Activated CD4-positive, CD25-positive, alpha-beta regulatory T cell treated with anti-CD3 and anti-CD28 coated beads, Interleukin-2, amount 50 U/mL, for 72 hours (primary cell): ENCODE data around the gene KLK7.
A peak's percentile ranks its signal among the peaks of the same experiment; 100 is the strongest.

Experiments used
- DNase-seq: peaks from one replicate; pipeline ENCODE4 v3.0.0; 2021

Gene KLK7

DNA sequence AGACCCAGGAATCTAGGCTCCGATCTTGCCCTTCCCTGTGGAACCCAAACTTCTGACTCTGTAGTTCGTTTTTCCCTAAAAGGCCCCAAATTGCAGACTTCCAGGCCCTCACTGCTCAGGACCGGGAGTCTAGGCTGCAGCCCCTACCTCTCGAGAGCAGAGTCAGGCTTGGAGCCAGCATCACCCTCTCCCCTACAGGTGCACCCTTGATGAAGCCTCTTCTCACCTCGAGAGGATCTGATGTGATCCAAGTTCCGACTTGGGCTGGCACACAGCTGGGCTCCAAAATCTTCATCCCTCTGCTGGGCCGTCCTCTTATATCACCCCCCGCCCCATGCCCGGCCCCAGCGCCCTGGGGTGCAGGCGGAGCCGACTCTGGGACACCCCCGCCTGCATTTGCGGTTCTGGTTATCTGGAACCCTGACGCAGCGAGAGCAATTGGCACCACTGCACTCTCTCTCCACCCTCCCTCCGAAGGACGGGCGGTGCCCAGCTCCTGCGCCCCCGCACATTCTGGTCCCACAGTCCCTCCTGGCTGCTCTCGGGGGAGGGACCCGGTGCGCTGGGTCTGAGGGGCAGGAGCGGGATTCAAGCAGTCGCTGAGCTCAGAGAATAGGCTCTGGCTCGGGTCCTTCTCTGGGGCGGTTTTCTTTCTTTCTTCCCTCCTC, at the start of gene KLK7:
KLK7 (minus strand) TSS at position 293 of the 668 bp plus-strand sequence. CDS start 1,518 bp downstream, outside the sequence.
- DNase-seq = no peak

- DNase-seq = no peak
These were observed 48.1 kb upstream of the KLK7 start for GRCh38 chr19:51031880-51032225.

DNA sequence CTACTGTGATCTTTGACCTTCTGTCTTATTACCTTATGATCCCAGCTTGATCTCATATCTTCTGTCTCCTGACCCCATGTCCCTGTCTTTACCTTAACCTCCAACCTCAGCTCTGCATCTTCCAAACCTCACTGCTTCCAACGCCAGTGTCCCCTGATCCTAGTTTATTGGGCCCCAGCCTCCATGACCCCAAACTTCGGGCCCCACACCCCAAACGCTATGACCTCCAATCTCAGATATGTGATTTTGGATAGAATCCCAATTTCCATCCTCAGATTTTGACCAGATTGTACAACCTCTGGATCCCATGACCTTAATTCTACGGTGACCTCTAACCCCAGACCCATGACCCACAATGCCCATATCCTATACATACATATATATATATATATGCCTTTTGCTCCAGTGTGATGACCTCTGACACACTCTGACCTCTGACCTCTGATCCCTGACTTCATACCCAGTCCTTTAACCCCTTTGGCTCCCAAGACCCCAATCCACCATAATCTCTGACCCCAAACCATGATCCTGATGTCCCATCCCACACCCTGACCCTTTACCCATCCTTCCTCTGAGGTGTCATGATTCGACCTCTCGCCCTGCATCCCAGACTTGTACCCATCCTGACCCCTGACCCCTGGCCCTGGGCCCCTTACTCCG, 47.6 kb upstream of the KLK7 start:
- DNase-seq = peak; percentile 18

DNA sequence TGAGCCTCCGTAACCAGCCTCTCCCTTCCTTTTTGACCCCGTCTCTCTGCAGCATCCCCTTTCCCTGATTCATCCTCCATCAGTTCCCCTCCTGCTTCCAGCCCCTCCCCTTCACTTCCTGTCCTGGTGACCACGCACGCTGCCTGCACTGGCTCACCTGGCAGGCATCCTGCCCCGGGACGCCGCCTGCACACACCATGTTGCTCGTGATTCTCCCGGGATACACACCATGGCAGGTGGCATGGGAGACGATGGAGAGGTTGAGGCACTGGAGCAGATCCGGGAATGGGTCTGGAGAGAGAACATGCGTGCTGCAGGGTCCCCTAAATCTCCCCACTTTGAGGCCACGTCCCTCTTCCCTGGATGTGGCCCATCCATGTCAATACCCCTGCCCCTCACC, 46.9 kb upstream of the KLK7 start:
- DNase-seq = no peak

DNA sequence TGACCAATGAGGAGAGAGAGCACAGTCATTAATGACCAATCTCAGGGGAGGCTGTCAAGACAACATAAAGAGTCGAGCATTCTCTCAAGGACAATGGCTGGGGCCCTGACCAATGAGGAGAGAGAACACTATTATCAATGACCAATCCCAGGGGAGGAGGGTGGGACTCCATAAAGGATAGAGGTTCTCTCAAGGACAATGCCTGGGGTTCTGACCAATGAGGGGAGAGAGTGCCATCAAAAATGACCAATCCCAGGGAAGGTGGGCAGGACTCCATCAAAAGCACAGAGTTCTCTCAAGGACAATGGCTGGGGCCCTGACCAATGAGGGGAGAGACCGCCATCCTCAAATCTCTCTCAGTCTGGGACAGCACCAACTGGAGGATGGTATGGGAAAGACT, 46.0 kb upstream of the KLK7 start:
- no peak for DNase-seq

DNA sequence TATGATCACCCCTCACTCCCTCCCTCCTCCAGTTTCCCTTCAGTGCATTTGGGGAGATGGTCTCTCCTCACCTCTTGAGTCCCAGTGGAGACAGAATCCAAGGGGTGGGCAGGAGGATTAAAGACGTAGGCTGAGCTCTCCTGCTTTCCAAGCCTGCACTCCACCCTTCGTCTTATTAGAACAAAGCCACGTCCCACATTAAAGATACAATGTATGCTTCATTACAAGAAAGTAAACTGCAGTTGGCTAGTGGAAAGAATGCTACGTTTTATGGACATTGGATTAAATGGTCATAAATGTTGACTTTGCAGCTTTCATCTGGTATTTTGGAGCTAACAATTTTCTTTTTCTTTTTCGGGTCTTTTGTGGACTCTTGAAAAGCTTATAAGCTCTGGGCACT, 44.2 kb upstream of the KLK7 start:
- no peak for DNase-seq

DNA sequence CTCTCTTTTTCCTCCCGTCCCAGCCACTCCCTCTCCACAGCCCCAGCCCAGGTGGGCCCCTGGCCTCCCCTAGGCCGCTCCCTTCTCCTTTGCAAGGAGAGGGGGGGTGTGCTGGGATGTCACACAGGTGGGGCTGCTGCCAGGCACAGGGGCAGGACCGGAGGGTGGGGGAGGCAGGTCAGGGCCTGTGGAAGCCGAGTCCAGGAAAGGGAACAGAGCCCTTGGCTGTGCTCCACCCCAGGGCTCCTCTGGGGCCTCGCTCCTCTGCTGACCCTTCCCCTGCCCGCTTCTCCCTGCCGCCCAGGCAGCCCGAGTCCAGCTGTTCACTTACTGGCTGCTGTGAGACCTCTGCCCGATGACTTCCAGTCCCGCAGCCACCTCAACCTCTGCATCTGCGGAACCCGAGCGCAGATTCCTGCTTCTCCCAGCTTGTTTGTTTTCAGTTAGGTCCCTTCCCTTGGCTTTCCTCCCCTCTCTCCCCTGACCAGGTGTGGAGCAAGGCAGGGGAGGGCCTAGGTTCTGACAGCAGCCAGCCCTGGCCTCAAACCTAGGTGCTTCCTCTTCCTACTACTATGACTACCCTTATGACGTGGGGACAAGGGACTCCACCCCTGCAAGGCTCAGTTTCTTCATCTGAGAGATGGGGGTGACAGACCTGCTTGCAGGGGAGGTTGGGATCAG, 43.5 kb upstream of the KLK7 start:
- no peak for DNase-seq

DNA sequence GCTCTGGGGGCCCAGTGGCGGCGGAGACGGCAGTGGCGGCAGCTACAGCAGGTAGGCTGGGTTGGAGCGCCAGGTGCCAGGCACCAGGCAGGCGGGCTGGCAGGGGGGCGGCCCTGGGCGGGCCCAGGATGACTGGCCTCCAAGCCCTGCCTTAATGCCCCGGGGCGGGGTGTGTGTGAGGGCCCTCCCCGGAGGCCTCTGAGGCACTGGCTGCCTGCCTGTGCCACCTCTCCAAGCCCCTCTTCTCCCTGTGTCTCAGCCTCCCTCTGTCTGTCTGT, 42.8 kb upstream of the KLK7 start, which contains the start of gene KLK11:
KLK11 (minus strand) TSS at position 63 of the 278 bp plus-strand sequence. CDS start 985 bp downstream, outside the sequence.
- no peak for DNase-seq

DNA sequence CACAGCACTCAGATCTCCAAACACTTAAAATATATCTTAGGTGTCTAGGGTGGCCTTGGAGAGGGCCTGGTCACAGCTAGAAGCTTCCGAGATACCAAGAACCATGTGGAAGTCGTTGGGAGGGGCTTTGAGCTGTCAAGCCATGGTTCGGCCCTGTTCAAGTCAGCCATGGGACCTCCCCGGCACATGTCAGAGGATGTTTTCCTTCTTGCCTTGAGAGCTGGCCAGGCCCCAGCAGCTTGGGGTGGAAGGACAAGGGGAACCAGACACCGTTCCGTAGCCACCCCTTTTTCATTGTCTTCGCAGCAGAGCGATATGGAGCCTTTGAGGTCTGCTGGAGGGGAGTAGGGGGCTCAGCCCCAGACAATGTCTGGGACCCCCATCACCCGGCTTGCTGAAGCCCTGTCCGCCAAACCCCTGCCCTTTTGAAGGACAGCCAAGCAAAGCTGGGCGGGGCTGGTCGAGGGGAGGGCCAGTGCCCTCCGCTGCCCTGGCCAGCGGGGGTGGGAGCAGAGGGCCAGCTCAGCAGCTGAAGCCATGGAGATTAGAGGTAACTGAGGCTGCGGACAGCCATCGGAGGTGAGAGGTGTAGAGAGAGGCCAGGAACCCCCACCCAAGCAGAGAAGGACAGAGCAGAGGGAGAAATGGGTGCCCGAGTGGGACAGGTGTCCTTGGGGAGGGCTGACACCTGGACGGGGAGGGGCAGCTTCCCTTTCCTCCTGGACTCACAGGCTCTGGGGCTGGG, 42.3 kb upstream of the KLK7 start:
- no peak for DNase-seq

DNA sequence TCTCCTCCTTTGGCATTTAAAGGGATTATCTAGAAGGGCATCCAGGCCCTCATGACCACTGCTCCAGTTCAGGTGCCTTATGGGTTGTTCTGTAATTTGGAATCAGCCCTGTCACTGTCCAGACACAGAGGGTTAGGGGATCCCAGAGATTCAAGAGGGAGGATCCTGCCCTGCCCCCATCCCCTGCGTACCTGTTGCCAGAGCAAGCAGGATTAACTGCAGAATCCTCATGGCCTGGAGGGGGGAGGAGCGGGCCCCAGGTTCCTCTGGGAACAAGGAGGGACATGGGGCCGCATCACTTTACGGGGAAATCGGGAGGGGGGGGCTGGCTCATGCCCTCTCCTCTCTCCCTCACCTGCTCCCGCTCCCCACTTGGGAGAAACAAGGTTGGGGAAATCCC, 41.7 kb upstream of the KLK7 start:
- DNase-seq = no peak

- peak; percentile 2 for DNase-seq
These were observed 41.2 kb upstream of the KLK7 start for GRCh38 chr19:51024924-51025323.

GRCh38 chr19:51023946-51024345, 40.2 kb upstream of the KLK7 start:
- DNase-seq = peak; percentile 11

DNA sequence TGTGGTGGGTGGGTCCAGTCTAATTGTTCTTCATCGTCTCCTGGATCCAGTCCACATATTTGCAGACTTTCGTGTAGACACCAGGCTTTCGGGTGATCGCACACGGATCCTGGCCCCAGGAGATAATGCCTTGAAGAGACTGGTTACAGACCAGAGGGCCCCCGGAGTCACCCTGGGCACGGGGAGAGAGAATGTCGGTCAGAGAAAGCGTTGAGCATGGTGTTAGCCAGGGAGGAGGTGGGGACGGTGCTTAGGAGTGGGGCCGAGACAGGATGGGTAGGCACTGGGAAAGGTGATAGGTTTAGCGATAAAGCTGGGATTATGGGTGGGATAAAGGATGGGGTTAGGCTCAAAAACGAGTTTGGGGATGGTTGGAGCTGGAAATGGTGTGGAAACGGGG, 38.8 kb upstream of the KLK7 start:
- no peak for DNase-seq

DNA sequence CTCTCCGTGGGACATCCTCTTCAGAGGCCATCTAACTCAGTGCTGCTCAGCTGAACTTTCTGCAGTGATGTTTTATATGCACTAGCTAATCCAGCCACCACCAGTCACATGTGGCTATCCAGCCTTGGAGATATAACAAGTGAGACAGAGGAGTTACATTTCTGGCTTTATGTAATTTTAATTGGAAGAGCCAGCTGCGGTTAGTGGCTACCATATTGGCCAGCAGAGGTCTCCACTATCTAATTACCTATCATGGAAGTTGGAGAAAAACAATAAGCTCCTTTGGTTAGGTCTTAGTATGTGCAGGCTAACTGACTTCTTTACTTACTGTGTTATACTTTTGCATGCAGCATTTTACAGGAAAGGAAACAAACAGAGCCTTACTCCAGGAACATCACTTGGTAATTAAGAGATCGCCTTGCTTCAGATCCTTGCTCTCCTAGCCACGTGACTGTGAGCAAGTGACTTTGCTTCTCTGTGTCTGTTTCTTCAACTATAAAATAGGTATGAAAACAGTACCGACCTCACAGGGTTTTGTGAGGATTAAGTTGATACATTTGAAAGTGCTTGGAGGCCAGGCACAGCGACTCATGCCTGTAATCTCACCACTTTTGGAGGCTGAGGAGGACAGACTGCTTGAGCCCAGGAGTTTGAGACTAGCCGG, 37.4 kb upstream of the KLK7 start:
- no peak for DNase-seq

DNA sequence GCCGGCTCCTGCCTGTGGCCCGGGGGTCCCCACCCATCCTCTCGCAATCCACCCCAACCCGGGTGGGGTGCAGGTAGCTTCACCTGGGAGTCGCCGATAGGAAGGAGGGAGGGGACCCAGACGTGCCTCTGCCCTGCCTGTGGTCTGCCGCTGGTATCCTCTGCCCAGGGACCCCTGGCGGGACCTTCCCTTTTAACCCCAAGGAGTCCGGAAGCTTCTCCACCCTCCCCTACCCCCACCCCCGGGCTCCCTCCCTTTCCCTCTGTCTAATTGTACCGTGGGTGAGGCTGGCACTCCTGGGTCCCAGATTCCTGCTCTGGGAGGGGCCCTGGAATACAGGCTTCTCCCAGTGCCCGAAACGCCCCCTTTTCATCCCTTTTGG, 35.8 kb upstream of the KLK7 start, which contains the start of gene KLK10:
KLK10 (minus strand) TSS at position 166 of the 382 bp plus-strand sequence. CDS start 579 bp downstream, outside the sequence.
- DNase-seq = no peak

- DNase-seq = no peak
These were observed 35.2 kb upstream of the KLK7 start for GRCh38 chr19:51018745-51019543.

DNA sequence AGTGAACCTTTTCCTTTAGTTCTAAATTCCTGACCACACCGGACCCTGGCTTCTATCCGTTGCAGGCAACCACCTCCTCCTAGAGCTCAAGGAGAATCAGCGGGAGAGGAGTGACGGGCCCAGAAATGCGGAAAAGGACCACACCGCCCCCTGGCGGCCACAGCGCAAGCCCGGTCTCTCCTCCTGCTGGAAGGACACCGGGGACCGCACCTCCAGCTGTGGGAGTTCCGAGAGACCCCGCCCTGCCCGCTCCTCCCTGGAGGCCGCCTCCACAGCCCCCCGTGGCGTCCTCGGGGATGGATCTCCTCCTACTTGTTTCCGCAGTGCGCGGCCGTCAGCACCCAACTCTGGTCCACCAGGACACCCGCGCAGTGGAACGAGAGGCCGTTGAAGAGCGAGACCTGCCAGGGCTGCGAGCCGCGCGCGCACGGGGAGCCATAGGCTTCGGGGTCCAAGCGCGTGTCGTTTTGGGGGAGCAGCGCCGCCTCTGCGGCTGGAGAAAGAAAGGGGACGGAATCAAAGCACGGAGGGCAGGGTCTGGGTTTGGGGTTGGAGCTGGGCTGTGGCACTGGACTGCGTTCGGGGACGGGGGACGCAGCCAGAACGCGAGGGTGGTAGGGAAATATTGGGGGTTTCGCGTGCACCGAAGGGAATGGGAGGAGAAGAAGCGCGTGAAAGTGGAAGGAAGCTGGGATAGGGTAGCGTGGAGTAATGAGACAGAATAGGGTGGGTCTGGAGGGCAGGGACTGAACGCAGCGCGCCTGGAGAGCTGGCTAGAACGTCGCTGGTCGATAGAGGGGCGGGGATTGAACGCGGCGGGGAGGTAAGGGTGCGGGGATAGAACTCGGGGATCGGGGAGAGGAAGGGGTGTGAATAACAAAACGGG, 33.3 kb upstream of the KLK7 start:
- DNase-seq = no peak

GRCh38 chr19:51015691-51016267, 32.1 kb upstream of the KLK7 start:
- DNase-seq = no peak

DNA sequence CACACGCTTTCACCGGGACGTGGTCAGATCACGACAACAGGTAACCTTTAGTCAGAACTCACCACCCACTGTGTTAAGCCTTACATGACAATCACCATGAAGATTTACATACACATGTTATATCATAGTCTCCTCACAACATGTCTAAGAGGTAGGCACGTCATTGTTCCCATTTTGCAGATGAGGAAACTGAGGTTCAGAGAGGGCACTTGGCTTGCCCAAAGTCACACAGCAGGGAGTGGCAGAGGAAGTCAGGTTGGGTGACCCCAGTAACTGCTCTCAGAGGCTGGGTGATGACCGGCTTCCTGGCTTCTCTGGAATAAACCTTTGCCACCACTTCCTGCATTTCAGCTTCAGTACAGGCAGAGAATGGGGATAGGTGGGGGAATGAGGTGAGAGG, 30.5 kb upstream of the KLK7 start:
- no peak for DNase-seq

DNA sequence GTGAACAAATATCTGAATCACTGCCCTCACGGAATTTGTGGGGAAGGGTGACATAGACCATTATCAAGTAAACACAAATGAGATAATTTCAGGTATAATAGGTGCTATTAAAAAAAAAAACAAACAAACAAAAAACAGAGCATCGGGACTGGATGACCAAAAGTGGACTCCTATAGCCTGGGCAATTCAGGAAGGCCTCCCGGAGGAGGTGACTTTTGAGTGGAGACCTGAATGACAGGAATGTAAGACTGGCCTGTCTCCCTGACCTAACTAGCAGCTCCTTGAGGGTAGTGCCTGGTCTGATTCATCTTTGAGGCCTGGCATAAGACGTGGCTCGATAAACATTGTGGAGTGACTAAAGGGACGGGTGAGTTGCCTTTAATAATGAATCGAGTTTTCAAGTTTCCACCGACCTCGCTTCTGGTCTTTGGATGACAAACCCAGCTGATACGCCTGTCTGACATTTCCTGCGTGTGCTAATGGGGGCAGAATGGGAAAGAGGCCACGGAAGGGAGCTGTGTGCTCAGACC, 29.0 kb upstream of the KLK7 start:
- DNase-seq = no peak
